ENCODE measurements around the gene WDR45. TPM values are rescaled to one million over a fixed set of nuclear protein-coding genes. Genes with fewer than 3 reads are reported as not detected.
A peak's percentile ranks its signal among the peaks of the same experiment; 100 is the strongest.

Gene WDR45
- polyA plus RNA-seq, 1 donor from 2014 or later, result 58.3 TPM

DNA sequence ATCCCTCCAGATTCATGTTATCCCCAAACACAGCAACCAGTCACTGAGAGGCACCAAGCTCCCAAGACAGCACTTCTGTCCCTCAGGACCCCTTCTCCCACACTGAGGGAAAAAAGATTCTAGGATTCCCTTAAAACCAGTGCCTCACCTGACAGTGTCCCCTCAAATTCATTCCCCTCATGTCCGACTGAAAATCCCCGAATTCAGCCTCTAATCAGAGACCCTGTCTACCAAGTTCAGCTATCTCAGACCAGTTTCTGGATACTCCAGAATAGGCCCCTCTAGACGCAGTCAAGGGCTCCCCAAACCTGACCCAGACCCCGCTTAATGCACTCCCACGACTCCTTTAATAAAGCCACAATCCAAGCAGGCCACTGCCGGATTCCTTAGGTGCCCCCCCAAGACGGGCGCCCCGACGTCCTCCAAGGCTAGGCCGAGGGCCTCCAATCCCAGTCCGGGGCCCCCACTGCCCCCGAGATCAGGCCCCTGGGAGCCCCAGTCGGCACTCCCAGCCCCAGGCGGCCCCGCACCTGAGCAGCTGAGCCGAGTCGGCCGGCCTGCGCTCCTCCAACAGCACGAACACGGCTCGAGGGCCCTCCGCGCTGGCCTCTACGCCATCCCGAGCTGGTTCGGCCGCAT lies 37.0 kb downstream of the WDR45 start:
- peaks cover 8 to 16% (median 14%) of the 10 kb centered on the region in 3 donors for H3K4me1 Mint-ChIP-seq
- no peaks in the 10 kb centered on the region for H3K27me3 Mint-ChIP-seq
- peaks cover 0 to 3% (median 0%) of the 10 kb centered on the region in 3 donors for H3K9me3 Mint-ChIP-seq
- peak overlapping the region; percentile 77 to 96 (median 88) for H3K4me3 Mint-ChIP-seq
- H3K36me3 Mint-ChIP-seq, result no peaks in the 10 kb centered on the region
- H3K27ac Mint-ChIP-seq, result peak overlapping the region; percentile 93 to 95 (median 94)

DNA sequence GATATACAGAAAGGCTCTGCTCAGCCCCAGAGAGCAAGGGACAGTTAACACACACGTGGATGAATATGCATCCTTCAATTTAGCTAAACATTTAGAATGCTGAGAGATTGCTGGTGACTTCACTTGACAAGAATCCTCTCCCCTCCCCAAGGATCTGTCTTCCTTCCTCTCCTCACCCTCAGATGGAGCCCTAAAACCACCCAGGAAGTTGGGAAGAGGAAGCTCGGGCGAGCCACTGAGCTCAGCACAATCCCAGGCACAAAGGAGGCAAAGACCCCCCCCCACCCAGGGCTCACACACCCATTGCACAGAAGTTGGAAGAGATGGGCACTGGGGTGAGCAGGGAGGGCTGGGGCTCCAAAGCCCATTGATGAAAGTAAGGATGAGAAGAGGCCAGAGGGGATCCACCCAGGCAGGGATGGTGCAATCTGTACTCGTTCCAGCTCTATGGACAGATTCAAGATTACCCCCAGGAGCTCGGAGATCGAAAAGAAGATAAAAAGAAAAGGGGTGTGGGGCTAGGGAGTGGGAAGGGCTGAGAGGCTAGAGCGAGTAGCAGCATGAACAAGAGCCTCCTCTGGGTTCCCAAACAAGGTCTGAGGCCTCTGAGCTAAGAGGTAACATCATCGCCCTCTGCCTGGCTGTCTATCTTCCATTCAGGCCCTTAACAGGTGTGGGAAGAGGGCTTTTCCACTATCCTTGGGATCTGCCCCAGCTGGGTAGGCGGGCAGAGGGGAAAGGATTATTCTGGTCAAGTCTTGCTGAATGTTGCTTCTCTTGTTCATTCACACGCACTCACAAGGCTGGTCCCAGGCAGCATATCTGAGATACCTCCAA lies 37.7 kb downstream of the WDR45 start:
- Mint-ChIP-seq H3K36me3 (no peaks in the 10 kb centered on the region), H3K4me3 (peak overlapping the region; percentile 77 to 96 (median 88)), H3K4me1 (peaks cover 8 to 16% (median 14%) of the 10 kb centered on the region in 3 donors), H3K27ac (peak overlapping the region; percentile 93 to 95 (median 94)), H3K27me3 (no peaks in the 10 kb centered on the region), H3K9me3 (peaks cover 0 to 3% (median 0%) of the 10 kb centered on the region in 3 donors)

DNA sequence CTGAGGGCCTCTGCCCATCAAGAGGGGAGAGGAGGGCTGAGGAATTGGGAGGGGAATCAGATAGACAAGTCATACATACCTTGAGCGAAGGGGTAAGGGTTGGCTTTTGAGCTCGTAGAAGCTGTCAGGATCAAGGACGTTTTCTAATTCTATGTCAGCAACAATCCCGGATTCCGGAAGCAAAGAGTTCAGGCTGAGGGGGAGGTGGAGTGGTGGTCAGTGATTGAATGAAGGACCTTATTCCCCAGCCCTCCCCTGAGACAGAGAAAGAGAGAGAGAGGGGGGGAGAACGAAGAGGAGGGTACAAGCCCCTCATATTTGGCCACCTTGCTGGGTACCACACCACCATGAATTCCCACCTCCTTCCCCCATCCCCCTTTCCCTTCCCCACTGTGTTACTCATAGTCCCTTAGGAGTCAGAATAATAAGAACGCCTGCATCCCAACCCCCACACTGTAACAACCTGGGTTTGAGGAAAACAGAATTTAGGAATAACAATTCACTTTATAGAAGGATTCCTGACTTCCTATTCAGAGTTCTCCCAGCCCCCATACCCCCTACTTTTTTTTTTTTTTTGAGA lies 39.2 kb downstream of the WDR45 start:
- peak overlapping the region in 2 of 4 donors; percentile 23 to 65 for H3K4me3 Mint-ChIP-seq
- no peaks in the 10 kb centered on the region for H3K27me3 Mint-ChIP-seq

DNA sequence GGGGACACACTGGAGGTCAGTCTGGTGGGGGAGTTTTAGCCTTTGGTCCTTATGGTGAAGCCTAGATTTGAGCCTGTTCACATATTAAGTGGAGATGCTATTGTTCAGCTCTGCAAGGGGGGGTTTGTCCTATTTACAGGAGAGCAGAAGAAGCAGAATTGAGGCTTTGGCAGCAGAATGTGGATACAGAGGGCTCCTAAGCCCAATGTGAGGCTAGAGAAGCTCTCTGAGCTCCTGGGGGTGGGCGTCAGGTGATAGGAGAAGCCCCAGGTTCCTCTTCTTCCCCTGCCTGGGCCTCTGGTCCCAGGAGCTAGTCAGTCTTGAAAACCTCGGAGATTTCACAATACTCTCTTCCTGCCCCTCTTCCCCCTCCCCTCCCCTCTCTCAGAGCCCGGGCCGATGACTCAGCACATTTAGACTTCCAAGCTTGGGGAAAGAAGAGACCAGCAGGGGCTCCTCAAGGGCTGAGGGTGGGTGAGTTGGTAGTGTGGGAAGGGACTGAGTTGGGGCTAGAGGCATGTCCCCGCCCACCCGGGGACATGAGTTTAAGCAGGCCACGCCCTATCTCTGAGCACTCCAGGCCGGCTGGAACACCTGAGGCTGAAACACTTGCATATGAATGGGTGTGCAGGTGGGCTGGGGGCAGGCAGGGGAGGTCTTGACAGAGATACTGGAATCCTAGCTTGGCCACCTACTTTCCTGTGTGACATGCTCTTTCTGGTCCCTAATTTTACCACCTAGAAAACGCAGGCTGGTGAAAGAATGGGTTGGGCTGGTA lies 39.9 kb downstream of the WDR45 start:
- Mint-ChIP-seq H3K27me3 (peaks cover under 1% of the 10 kb centered on the region), H3K4me1 (peaks cover 8 to 16% (median 14%) of the 10 kb centered on the region in 3 donors), H3K36me3 (no peaks in the 10 kb centered on the region), H3K4me3 (peak overlapping the region in 2 of 4 donors; percentile 17 to 65), H3K9me3 (peaks cover 0 to 3% (median 0%) of the 10 kb centered on the region in 3 donors), H3K27ac (peak overlapping the region in 2 of 3 donors; percentile 27 to 47)

More for the DNA sequence above, 39.2 kb downstream of the WDR45 start:
- Mint-ChIP-seq H3K4me1 (peaks cover 8 to 16% (median 14%) of the 10 kb centered on the region in 3 donors), H3K9me3 (peaks cover 0 to 3% (median 0%) of the 10 kb centered on the region in 3 donors), H3K36me3 (no peaks in the 10 kb centered on the region), H3K27ac (peak overlapping the region in 1 of 3 donors; percentile 47)

DNA sequence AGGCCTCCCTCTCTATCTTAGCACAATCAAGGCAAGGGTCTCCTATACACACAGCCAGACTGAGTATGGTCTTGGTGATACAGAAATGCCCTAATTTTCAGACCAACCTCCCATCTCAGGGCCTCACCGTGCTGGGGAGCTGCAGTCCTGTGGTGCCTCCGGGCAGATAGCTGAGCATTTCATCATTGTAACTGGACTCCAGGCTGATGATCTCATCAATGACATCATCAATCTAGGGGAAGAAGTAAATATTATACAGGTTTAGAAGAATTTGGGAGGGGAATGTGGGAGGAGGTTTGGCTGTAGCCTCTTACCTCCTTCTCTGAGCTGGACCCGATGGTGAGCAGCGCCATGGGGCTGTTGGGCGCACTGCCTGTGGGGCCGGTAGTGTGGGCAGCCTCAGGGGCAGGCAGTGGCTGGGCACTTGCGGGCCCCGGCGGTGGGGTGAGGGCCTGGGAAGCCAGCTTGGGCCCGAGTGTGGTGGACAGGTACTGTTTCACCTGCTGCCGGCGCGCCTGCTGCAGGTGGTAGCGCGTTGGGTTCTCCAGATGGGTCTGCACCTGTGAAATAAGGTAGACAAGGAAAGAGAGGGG lies 41.7 kb downstream of the WDR45 start:
- H3K4me1 Mint-ChIP-seq, result peaks cover 7 to 11% (median 8%) of the 10 kb centered on the region in 3 donors
- peak overlapping the region in 2 of 4 donors; percentile 73 to 79 for H3K4me3 Mint-ChIP-seq
- peak overlapping the region in 1 of 3 donors; percentile 81 for H3K27ac Mint-ChIP-seq

DNA sequence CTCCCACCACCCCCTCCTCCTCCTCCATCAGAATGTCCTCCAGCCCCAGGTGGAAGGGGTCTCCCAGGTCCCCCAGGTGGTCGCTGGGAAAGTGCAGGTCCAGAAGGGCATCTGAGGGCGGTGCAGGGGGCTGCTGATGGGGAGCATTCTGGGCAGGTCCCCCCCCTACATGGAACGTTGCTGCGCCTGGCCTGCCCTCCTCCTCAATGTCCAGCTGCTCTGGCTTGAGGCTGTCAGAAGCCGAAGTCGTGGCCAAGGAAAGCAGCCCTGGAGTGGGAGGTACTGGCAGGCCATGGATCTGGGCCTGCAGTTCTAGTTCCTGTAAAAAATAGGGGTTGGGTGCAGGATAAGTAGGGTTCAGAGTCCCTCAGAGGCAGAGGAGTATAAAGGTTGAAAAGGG lies 49.4 kb downstream of the WDR45 start:
- Mint-ChIP-seq H3K4me3 (no peak overlapping the region), H3K27ac (no peak overlapping the region), H3K9me3 (no peaks in the 10 kb centered on the region)

More for the DNA sequence above, 41.7 kb downstream of the WDR45 start:
- H3K36me3 Mint-ChIP-seq, result peaks cover 3% of the 10 kb centered on the region
- peaks cover 2% of the 10 kb centered on the region for H3K27me3 Mint-ChIP-seq
- H3K9me3 Mint-ChIP-seq, result no peaks in the 10 kb centered on the region

GRCh38 chrX:49029876-49030275 lies 49.8 kb downstream of the WDR45 start:
- Mint-ChIP-seq H3K27me3 (peaks cover 2% of the 10 kb centered on the region), H3K4me1 (no peaks in the 10 kb centered on the region), H3K27ac (no peak overlapping the region), H3K9me3 (no peaks in the 10 kb centered on the region), H3K4me3 (no peak overlapping the region), H3K36me3 (peaks cover 3% of the 10 kb centered on the region)

More for the DNA sequence above, 49.4 kb downstream of the WDR45 start:
- H3K27me3 Mint-ChIP-seq, result peaks cover 2% of the 10 kb centered on the region
- H3K4me1 Mint-ChIP-seq, result no peaks in the 10 kb centered on the region
- H3K36me3 Mint-ChIP-seq, result peaks cover 3% of the 10 kb centered on the region

Other genes starting within 250 kb of the WDR45 start
- gene PCSK1N, start 244.3 kb downstream of the WDR45 start, polyA plus RNA-seq, result 0.51 TPM
- gene TIMM17B, start 182.1 kb downstream of the WDR45 start, polyA plus RNA-seq, result 90.3 TPM
- 99.8 TPM for gene PQBP1, start 182.0 kb downstream of the WDR45 start, polyA plus RNA-seq
- 9.6 TPM for gene SLC35A2, start 168.2 kb downstream of the WDR45 start, polyA plus RNA-seq
- 216 TPM for gene PIM2, start 160.9 kb downstream of the WDR45 start, polyA plus RNA-seq
- 30.2 TPM for gene OTUD5, start 122.3 kb downstream of the WDR45 start, polyA plus RNA-seq
- 0.13 TPM for gene KCND1, start 108.0 kb downstream of the WDR45 start, polyA plus RNA-seq
- gene GRIPAP1, start 77.6 kb downstream of the WDR45 start, polyA plus RNA-seq, result 22.5 TPM
- gene TFE3, start 36.5 kb downstream of the WDR45 start, polyA plus RNA-seq, result 6.7 TPM
- gene CCDC120, start 20.9 kb downstream of the WDR45 start, polyA plus RNA-seq, result 1.2 TPM
- gene PRAF2, start 5.9 kb downstream of the WDR45 start, polyA plus RNA-seq, result 37.6 TPM
- 27.3 TPM for gene GPKOW, start 43.8 kb upstream of the WDR45 start, polyA plus RNA-seq
- 0.49 TPM for gene MAGIX, start 82.9 kb upstream of the WDR45 start, polyA plus RNA-seq
- 292 TPM for gene PLP2, start 92.0 kb upstream of the WDR45 start, polyA plus RNA-seq
- 9.5 TPM for gene PRICKLE3, start 106.5 kb upstream of the WDR45 start, polyA plus RNA-seq
- 1.1 TPM for gene SYP, start 120.3 kb upstream of the WDR45 start, polyA plus RNA-seq
- not detected for gene CACNA1F, start 153.5 kb upstream of the WDR45 start, polyA plus RNA-seq
- 24.3 TPM for gene CCDC22, start 155.6 kb upstream of the WDR45 start, polyA plus RNA-seq
- gene FOXP3, start 184.8 kb upstream of the WDR45 start, polyA plus RNA-seq, result 0.09 TPM
- 3.1 TPM for gene PPP1R3F, start 189.9 kb upstream of the WDR45 start, polyA plus RNA-seq
- not detected for gene GAGE10, start 223.8 kb upstream of the WDR45 start, polyA plus RNA-seq
- not detected for gene GAGE12J, start 242.2 kb upstream of the WDR45 start, polyA plus RNA-seq

Measured in IgD-negative memory B cell (primary cell).